ENCODE results near the gene CEPT1. TPM values are rescaled to one million over a fixed set of nuclear protein-coding genes. Genes with fewer than 3 reads are reported as not detected.

CEPT1 gene
- total and polyA plus RNA-seq, 9 of the 15 experiments (the other 6 are each of a cell fraction or from before 2014, with no cell fraction given), result 24.4 to 72.6 (median 42.4) TPM

GRCh38 chr1:111199881-111200801 is 60.1 kb downstream of the CEPT1 start, which contains the start of gene DENND2D (continued):
- TF ChIP-seq NR2C1 (IDR thresholded peaks at IDR 0.05), result no peak
- TF ChIP-seq NR2C1 (tag; IDR thresholded peaks at IDR 0.05), result peak; percentile 41; the same call in 1 of the 2 replicates
- peak; percentile 72 for TF ChIP-seq ZNF395 (CRISPR knock-in tag; IDR thresholded peaks at IDR 0.05)
- TF ChIP-seq ZNF561 (CRISPR knock-in tag; conservative IDR thresholded peaks at IDR 0.05), result no peak
- TF ChIP-seq ZC3H4 (CRISPR knock-in tag; IDR thresholded peaks at IDR 0.05; ENCODE audit: borderline replicate concordance), result no peak
- TF ChIP-seq SNAPC5 (CRISPR knock-in tag; IDR thresholded peaks at IDR 0.05), result no peak
- peak in 1 of 2 experiments; percentile 23; a peak in 1 of 4 replicates for TF ChIP-seq ZNF639 (CRISPR knock-in tag; conservative IDR thresholded peaks at IDR 0.05 in 1 of 2, IDR thresholded peaks at IDR 0.05 in 1 of 2)
- TF ChIP-seq USF1 (CRISPR knock-in tag; IDR thresholded peaks at IDR 0.05), result peak; percentile 67
- TF ChIP-seq ID3 (CRISPR knock-in tag; IDR thresholded peaks at IDR 0.05), result no peak
- peak; percentile 38; the same call in 1 of the 2 replicates for TF ChIP-seq ID3 (tag; IDR thresholded peaks at IDR 0.05)

Measured in K562 (cell line).